Esophagus squamous epithelium (tissue), 5 donors: Measurements from ENCODE around the gene ATP7A. TPM values are rescaled to one million over a fixed set of nuclear protein-coding genes. Genes with fewer than 3 reads are reported as not detected.

Experiments used
- DNase-seq: peaks from one replicate; lab custom pipeline; 2025; lab: John Stamatoyannopoulos, UW
- H3K27ac ChIP-seq, 4 donors: fragments of 200-600 bp; sonication (generic); one replicate each; pipeline ENCODE4 v1.5.1; 2016 to 2019; ENCODE audit warnings: mild to moderate bottlenecking in 1 of 4
- H3K27me3 ChIP-seq, 4 donors: fragments of 200-600 bp; sonication (generic); 1 replicate in 3 of 4; 2 replicates in 1 of 4; pipeline versions ENCODE4 v1.5.1 to v1.6.0; 2017 to 2021; ENCODE audit warnings: antibody characterized with exemption in 1 of 4
- H3K36me3 ChIP-seq, 3 donors: fragments of 200-600 bp; sonication (generic); one replicate each; pipeline ENCODE4 v1.5.1; 2016 to 2019
- H3K4me1 ChIP-seq, 3 donors: fragments of 200-600 bp; sonication (generic); one replicate each; pipeline ENCODE4 v1.5.1; 2017 to 2019
- H3K4me3 ChIP-seq, 4 donors: fragments of 200-600 bp; sonication (generic); 1 replicate in 3 of 4; 2 replicates in 1 of 4; pipeline ENCODE4 v1.5.1; 2016 to 2019; ENCODE audit warnings: mild to moderate bottlenecking in 2 of 4, moderate library complexity in 1 of 4
- H3K9me3 ChIP-seq, 3 donors: fragments of 200-600 bp; sonication (generic); one replicate each; pipeline ENCODE4 v1.5.1; 2016 to 2019
- POLR2A ChIP-seq, 4 donors: fragments of 450-650 bp; IDR thresholded peaks; one replicate each; pipeline ENCODE4 v1.6.1; 2017; ENCODE audit warnings: antibody characterized with exemption in 4 of 4, mild to moderate bottlenecking in 4 of 4, moderate library complexity in 3 of 4
- WGBS, 2 donors: methylation state at CpG; one replicate each; pipeline ENCODE4 v1.1.5; 2018; 5-methylcytosine and 5-hydroxymethylcytosine counted together
- intact Hi-C: fragments of 100-400 bp; cut with DNase I; formaldehyde crosslinking; loops from one replicate; pipeline ENCODE4 v1.15.0; 2022
- small RNA-seq, 4 donors: library from RNA; depleted of rRNA; stranded (forward); fragments of <200 nt; gene quantifications; one replicate each; pipeline ENCODE3, GENCODE V24; 2016
- total RNA-seq, 4 donors: library from RNA; depleted of rRNA; stranded (reverse); fragments of >200 nt; gene quantifications; one replicate each; pipeline ENCODE4 v1.1.0, GENCODE V29; 2016
- TF ChIP-seq, protein P1 (sequence below), 6 experiments: fragments of 450-650 bp in 4 of 6; fragments of 200-600 bp in 2 of 6; sonication (generic) in 2 of 6; IDR thresholded peaks; one replicate each; pipeline ENCODE4 v1.5.1; 2016 to 2019; ENCODE audit warnings: antibody characterized with exemption in 6 of 6, mild to moderate bottlenecking in 4 of 6, moderate library complexity in 4 of 6
- donor health status: DM: yes; HTN: yes; CAD: no.

Gene ATP7A
- total RNA-seq, 4 donors from 2014 or later, result 9.4 to 14.7 (median 11.1) TPM

DNA sequence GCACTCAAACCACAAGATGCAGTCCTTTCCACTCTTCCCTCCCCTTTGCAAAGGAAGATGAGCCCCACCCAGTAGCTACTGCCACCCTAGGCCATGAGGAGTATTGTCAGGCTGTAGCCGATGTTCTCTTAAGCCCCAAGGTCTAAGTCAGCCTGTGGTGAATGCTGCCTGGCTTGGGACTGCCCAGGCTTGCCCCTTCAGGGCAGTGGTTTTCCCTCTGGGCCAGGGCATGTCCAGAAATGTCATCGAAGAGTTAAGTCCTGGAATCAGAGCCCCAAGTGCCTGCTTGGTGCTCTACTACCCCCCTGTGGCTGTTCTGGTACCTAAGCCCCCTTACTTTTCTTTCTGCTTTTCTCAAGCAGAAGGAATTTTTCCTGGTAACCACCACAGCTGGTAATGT, 181.8 kb downstream of the ATP7A start:
- intact Hi-C loops, result no loop called here
- no peak for DNase-seq
- Histone ChIP-seq H3K4me3 (no peak overlapping the region), H3K9me3 (no peaks in the 10 kb centered on the region), H3K4me1 (peaks cover 0 to 10% (median 0%) of the 10 kb centered on the region in 3 donors), H3K36me3 (no peaks in the 10 kb centered on the region), H3K27ac (no peak overlapping the region), H3K27me3 (no peaks in the 10 kb centered on the region)
- TF ChIP-seq, protein P1, sequence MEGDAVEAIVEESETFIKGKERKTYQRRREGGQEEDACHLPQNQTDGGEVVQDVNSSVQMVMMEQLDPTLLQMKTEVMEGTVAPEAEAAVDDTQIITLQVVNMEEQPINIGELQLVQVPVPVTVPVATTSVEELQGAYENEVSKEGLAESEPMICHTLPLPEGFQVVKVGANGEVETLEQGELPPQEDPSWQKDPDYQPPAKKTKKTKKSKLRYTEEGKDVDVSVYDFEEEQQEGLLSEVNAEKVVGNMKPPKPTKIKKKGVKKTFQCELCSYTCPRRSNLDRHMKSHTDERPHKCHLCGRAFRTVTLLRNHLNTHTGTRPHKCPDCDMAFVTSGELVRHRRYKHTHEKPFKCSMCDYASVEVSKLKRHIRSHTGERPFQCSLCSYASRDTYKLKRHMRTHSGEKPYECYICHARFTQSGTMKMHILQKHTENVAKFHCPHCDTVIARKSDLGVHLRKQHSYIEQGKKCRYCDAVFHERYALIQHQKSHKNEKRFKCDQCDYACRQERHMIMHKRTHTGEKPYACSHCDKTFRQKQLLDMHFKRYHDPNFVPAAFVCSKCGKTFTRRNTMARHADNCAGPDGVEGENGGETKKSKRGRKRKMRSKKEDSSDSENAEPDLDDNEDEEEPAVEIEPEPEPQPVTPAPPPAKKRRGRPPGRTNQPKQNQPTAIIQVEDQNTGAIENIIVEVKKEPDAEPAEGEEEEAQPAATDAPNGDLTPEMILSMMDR (IDR thresholded peaks at IDR 0.05), result peak in 4 of 6 experiments; percentile 5 to 40 (median 34)
- TF ChIP-seq POLR2A (IDR thresholded peaks at IDR 0.05), result no peak
- 17 to 60% methylated on average over 1 of the region's 2 CpGs for WGBS, 2 donors

DNA sequence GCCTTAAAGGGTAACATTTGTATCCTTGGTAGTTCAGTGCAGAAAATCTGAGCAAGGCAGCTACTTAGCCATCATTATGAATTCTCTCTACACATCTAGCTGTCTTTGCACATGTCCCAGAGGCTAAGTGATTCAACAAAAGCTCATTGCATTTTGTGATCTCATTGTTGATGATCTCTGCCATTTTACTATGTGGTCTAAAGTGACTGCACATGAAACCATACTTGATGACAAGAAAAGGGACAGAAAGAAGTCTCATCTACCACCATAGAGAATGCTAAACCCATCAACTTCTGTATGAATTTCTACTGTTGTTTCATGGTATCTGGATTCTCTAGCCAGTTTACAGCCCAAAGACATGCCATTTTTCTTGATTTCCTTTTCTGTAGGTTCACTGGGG, 187.6 kb downstream of the ATP7A start:
- intact Hi-C loops, result no loop called here
- Histone ChIP-seq H3K36me3 (no peaks in the 10 kb centered on the region), H3K4me3 (no peak overlapping the region), H3K4me1 (peaks cover 0 to 2% (median 0%) of the 10 kb centered on the region in 3 donors), H3K9me3 (no peaks in the 10 kb centered on the region), H3K27ac (no peak overlapping the region), H3K27me3 (no peaks in the 10 kb centered on the region)
- TF ChIP-seq POLR2A (IDR thresholded peaks at IDR 0.05), result no peak
- TF ChIP-seq, protein P1 (IDR thresholded peaks at IDR 0.05), result no peak
- no peak for DNase-seq

Small RNA genes within 50 kb of the gene (small RNA-seq; reads per million reads assigned to genes)
- gene RN7SL460P, result 0 reads per million in 4 donors

Other genes with a start within 250 kb of the ATP7A start
- 10 to 100 TPM; 28.7 to 96.5 (median 36.9) TPM for gene ATRX, start 124.5 kb upstream of the ATP7A start, total RNA-seq
- gene MAGT1, start 15.3 kb upstream of the ATP7A start, total RNA-seq, result 10 to 100 TPM; 31.0 to 51.2 (median 38.4) TPM
- 100 to 1,000 TPM; 557 to 908 (median 740) TPM for gene COX7B, start 11.2 kb upstream of the ATP7A start, total RNA-seq
- gene PGAM4, start 58.9 kb downstream of the ATP7A start, total RNA-seq, result not detected
- 100 to 1,000 TPM; 179 to 377 (median 336) TPM for gene PGK1, start 193.6 kb downstream of the ATP7A start, total RNA-seq
- 10 to 100 TPM in 3 of 4 donors, 1 to 10 TPM in 1; 6.6 to 25.2 (median 16.5) TPM for gene TAF9B, start 229.0 kb downstream of the ATP7A start, total RNA-seq